Keratinocyte (primary cell): Measurements from ENCODE around the gene TARDBP. TPM values are rescaled to one million over a fixed set of nuclear protein-coding genes. Genes with fewer than 3 reads are reported as not detected.

Experiments used
- DNase-seq: peaks from one replicate; pipeline ENCODE4 v3.0.0-alpha.2; 2011; ENCODE audit warnings: low read depth, missing footprints, low spot score
- FAIRE-seq: peaks from 2 replicates; lab custom pipeline; 2011; peaks lifted over from hg19 to GRCh38; lab: Jason Lieb, UNC
- H2AFZ ChIP-seq: 2 replicates; pipeline ENCODE4 v1.6.0; 2012; ENCODE audit warnings: low read length, control low read depth, inconsistent platforms; ENCODE audit not compliant: control insufficient read depth
- H3K27ac ChIP-seq: 2 replicates; pipeline ENCODE4 v1.5.1; 2011; ENCODE audit warnings: low read length; ENCODE audit not compliant: control insufficient read depth, insufficient read depth
- H3K27me3 ChIP-seq: 3 replicates; pipeline ENCODE4 v1.6.0; 2011; ENCODE audit warnings: low read length; ENCODE audit not compliant: control insufficient read depth, insufficient read depth; ENCODE audit errors: extremely low read depth
- H3K36me3 ChIP-seq, 2 experiments: 2 replicates in 1 of 2; 3 replicates in 1 of 2; pipeline ENCODE4 v1.5.1; 2011; ENCODE audit warnings: low read length in 2 of 2, mild to moderate bottlenecking in 1 of 2; ENCODE audit not compliant: control insufficient read depth in 2 of 2, insufficient read depth in 2 of 2; ENCODE audit errors: extremely low read depth in 1 of 2
- H3K4me1 ChIP-seq: 3 replicates; pipeline ENCODE4 v1.5.1; 2011; ENCODE audit warnings: low read length; ENCODE audit not compliant: control insufficient read depth, insufficient read depth; ENCODE audit errors: extremely low read depth
- H3K4me2 ChIP-seq: 3 replicates; pipeline ENCODE4 v1.6.0; 2011; ENCODE audit warnings: low read depth, low read length; ENCODE audit not compliant: control insufficient read depth, insufficient read depth; ENCODE audit errors: extremely low read depth
- H3K4me3 ChIP-seq, 3 experiments: fragments of 200-600 bp in 1 of 3; sonication (generic) in 1 of 3; 2 replicates in 2 of 3; 3 replicates in 1 of 3; pipeline ENCODE4 v1.5.1; 2011 to 2016; ENCODE audit warnings: low read length in 3 of 3, mild to moderate bottlenecking in 3 of 3, control low read depth in 2 of 3, inconsistent platforms in 1 of 3, low read depth in 1 of 3, mixed read lengths in 1 of 3, mixed run types in 1 of 3, moderate library complexity in 1 of 3; ENCODE audit not compliant: control insufficient read depth in 2 of 3, insufficient read depth in 2 of 3; ENCODE audit errors: extremely low read depth in 1 of 3
- H3K79me2 ChIP-seq: 2 replicates; pipeline ENCODE4 v1.6.0; 2012; ENCODE audit warnings: low read length; ENCODE audit not compliant: control insufficient read depth, insufficient read depth
- H3K9ac ChIP-seq: 3 replicates; pipeline ENCODE4 v1.6.0; 2011; ENCODE audit warnings: low read length; ENCODE audit not compliant: control insufficient read depth, insufficient read depth; ENCODE audit errors: extremely low read depth
- H3K9me1 ChIP-seq: 3 replicates; pipeline ENCODE4 v1.6.0; 2011; ENCODE audit warnings: low read length; ENCODE audit not compliant: control insufficient read depth, insufficient read depth; ENCODE audit errors: extremely low read depth
- H3K9me3 ChIP-seq: 2 replicates; pipeline ENCODE4 v1.5.1; 2012; ENCODE audit warnings: low read depth, low read length; ENCODE audit not compliant: control insufficient read depth
- H4K20me1 ChIP-seq: 3 replicates; pipeline ENCODE4 v1.6.0; 2011; ENCODE audit warnings: low read length; ENCODE audit not compliant: control insufficient read depth, insufficient read depth; ENCODE audit errors: extremely low read depth
- CTCF ChIP-seq, 3 experiments: IDR thresholded peaks in 1 of 3; conservative IDR thresholded peaks in 1 of 3; optimal IDR thresholded peaks in 1 of 3; 2 replicates in 2 of 3; 3 replicates in 1 of 3; pipeline versions ENCODE3 to v1.5.1; 2011; ENCODE audit warnings: low read length in 3 of 3, mild to moderate bottlenecking in 3 of 3, moderate library complexity in 2 of 3, control low read depth in 1 of 3, inconsistent platforms in 1 of 3; ENCODE audit not compliant: insufficient read depth in 2 of 3; ENCODE audit errors: extremely low read depth in 1 of 3
- EZH2 ChIP-seq: IDR thresholded peaks from one replicate; pipeline ENCODE4 v1.6.1; 2012; ENCODE audit warnings: inconsistent platforms, mild to moderate bottlenecking, low read length, moderate library complexity
- dilution Hi-C: fragments of 300-500 bp; cut with MboI; formaldehyde crosslinking; loops from one replicate; pipeline ENCODE4 v1.7.0; 2020; ENCODE audit warnings: low sequenced_read_pairs; ENCODE audit not compliant: extremely low pct_ligation_motif_present
- polyA plus RNA-seq, 5 experiments: library from polyadenylated mRNA; depleted of rRNA in 3 of 5; stranded (reverse) in 3 of 5; stranded (forward) in 1 of 5; unstranded in 1 of 5; fragments of >200 nt; gene quantifications; 1 replicate in 1 of 5; 2 replicates in 3 of 5; 3 replicates in 1 of 5; pipeline versions ENCODE4 v1.2.1 to v1.2.3, GENCODE V29; 2011 to 2012; ENCODE audit warnings: missing spikeins in 2 of 5, low read depth in 1 of 5, low replicate concordance in 1 of 5

TARDBP gene
- polyA plus RNA-seq, 1 donor (not counting 4 experiments of a cell fraction or from before 2014, with no cell fraction given) = 177 TPM

- peaks cover 20 to 58% of the 10 kb centered on the region in 2 experiments for H3K36me3 ChIP-seq
- dilution Hi-C loops = no loop called here
- peaks cover 11% of the 10 kb centered on the region for H4K20me1 ChIP-seq
- peaks cover 16% of the 10 kb centered on the region for H3K4me1 ChIP-seq
- H3K4me3 ChIP-seq = no peak overlapping the region
- no peak for FAIRE-seq
- no peaks in the 10 kb centered on the region for H3K9me3 ChIP-seq
- no peaks in the 10 kb centered on the region for H3K27me3 ChIP-seq
- TF ChIP-seq EZH2 (no peak), CTCF (optimal IDR thresholded peaks at IDR 0.05 in 1 of 3, IDR thresholded peaks at IDR 0.05 in 1 of 3, conservative IDR thresholded peaks at IDR 0.05 in 1 of 3; ENCODE audit: extremely low read depth in 1 of 3, insufficient read depth in 2 of 3, low read length in 3 of 3) (no peak)
- no peak overlapping the region for H2AFZ ChIP-seq
- no peak for DNase-seq
- no peak overlapping the region for H3K4me2 ChIP-seq
- H3K27ac ChIP-seq = no peak overlapping the region
- peaks cover 3% of the 10 kb centered on the region for H3K9me1 ChIP-seq
- H3K9ac ChIP-seq = no peak overlapping the region
- peaks cover 28% of the 10 kb centered on the region for H3K79me2 ChIP-seq
Measured at GRCh38 chr1:11023201-11023600, 10.7 kb downstream of the TARDBP start.

GRCh38 chr1:11024154-11024873, 11.9 kb downstream of the TARDBP start:
- Histone ChIP-seq H3K9me3 (no peaks in the 10 kb centered on the region), H3K27me3 (no peaks in the 10 kb centered on the region), H3K9me1 (peaks cover 3% of the 10 kb centered on the region), H3K79me2 (peaks cover 23% of the 10 kb centered on the region), H3K27ac (no peak overlapping the region), H3K4me3 (no peak overlapping the region), H3K9ac (no peak overlapping the region), H3K4me2 (no peak overlapping the region), H3K36me3 (peaks cover 20 to 53% of the 10 kb centered on the region in 2 experiments), H4K20me1 (peaks cover 7% of the 10 kb centered on the region), H2AFZ (no peak overlapping the region), H3K4me1 (peaks cover 16% of the 10 kb centered on the region)
- FAIRE-seq = no peak
- TF ChIP-seq CTCF (optimal IDR thresholded peaks at IDR 0.05 in 1 of 3, IDR thresholded peaks at IDR 0.05 in 1 of 3, conservative IDR thresholded peaks at IDR 0.05 in 1 of 3; ENCODE audit: extremely low read depth in 1 of 3, insufficient read depth in 2 of 3, low read length in 3 of 3) (no peak), EZH2 (no peak)
- no peak for DNase-seq
- dilution Hi-C loops = no loop called here
